Measurements from ENCODE around the gene MCUB.

DNA sequence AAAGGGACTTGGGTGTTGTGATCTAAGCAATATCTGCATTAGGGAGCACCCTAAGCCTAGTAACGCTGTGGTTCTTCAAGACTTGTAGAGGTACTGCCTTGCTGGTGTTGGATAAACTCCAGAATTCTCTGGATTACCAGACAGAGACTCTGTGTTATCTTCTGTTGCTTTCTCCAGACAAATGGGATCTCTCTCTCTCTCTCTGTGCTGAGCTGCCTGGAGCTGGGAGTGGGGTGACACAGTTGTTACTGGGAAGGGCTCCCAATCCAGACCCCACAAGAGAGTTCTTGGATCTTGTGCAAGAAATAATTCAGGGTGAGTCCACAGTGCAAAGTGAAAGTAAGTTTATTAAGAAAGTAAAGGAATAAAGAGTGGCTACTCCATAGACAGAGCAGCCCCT, 48.8 kb downstream of the MCUB start:
- no peak for TF ChIP-seq L3MBTL2 (conservative IDR thresholded peaks at IDR 0.05)
- TF ChIP-seq NFRKB (IDR thresholded peaks at IDR 0.05) = no peak
- no peak for TF ChIP-seq SP1 (IDR thresholded peaks at IDR 0.05)
- TF ChIP-seq, protein P1, sequence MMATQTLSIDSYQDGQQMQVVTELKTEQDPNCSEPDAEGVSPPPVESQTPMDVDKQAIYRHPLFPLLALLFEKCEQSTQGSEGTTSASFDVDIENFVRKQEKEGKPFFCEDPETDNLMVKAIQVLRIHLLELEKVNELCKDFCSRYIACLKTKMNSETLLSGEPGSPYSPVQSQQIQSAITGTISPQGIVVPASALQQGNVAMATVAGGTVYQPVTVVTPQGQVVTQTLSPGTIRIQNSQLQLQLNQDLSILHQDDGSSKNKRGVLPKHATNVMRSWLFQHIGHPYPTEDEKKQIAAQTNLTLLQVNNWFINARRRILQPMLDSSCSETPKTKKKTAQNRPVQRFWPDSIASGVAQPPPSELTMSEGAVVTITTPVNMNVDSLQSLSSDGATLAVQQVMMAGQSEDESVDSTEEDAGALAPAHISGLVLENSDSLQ (IDR thresholded peaks at IDR 0.05) = no peak
- no peak for TF ChIP-seq ELF4 (IDR thresholded peaks at IDR 0.05)
- TF ChIP-seq BHLHE40 (IDR thresholded peaks at IDR 0.05; ENCODE audit: borderline replicate concordance) = no peak
- TF ChIP-seq FOXK2 (IDR thresholded peaks at IDR 0.05) = no peak
- no peak for TF ChIP-seq ZNF384 (IDR thresholded peaks at IDR 0.05)
- TF ChIP-seq FOXA1 (IDR thresholded peaks at IDR 0.05) = no peak
- TF ChIP-seq TARDBP (IDR thresholded peaks at IDR 0.05) = no peak
- no peak for TF ChIP-seq FOXM1 (IDR thresholded peaks at IDR 0.05; ENCODE audit: borderline replicate concordance)
- TF ChIP-seq CTBP1 (IDR thresholded peaks at IDR 0.05; ENCODE audit: borderline replicate concordance) = no peak
- no peak for TF ChIP-seq LEF1 (IDR thresholded peaks at IDR 0.05; ENCODE audit: borderline replicate concordance)
- no peak for TF ChIP-seq SUZ12 (IDR thresholded peaks at IDR 0.05)
